HG03097 (cell line): ENCODE data around the gene COL5A2.

Experiments
- ATAC-seq: cut with Tn5 transposase; IDR thresholded peaks from one replicate; pipeline ENCODE4 v1.9.1; 2021; ENCODE audit not compliant: unreplicated experiment, low FRiP score

The COL5A2 gene

DNA sequence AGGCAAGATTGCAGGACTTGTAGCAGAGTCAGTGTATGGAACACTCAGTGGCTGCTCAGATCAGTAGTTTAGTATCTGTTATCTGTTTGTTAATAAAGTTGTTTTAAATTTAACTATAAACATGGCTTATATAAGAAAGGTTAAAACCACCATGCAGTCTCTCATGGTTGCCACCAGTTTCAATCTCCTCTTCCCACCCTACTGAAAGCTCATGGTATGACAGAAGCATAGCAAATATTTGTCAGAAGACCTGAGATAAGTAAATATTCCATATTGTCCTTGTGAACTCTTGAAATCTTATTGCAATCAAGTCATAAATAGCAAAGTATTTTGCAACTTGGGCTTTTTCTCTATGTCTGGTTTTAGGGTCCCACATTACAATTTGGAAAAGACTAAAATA, 2.1 kb upstream of the COL5A2 start:
- no peak for ATAC-seq

DNA sequence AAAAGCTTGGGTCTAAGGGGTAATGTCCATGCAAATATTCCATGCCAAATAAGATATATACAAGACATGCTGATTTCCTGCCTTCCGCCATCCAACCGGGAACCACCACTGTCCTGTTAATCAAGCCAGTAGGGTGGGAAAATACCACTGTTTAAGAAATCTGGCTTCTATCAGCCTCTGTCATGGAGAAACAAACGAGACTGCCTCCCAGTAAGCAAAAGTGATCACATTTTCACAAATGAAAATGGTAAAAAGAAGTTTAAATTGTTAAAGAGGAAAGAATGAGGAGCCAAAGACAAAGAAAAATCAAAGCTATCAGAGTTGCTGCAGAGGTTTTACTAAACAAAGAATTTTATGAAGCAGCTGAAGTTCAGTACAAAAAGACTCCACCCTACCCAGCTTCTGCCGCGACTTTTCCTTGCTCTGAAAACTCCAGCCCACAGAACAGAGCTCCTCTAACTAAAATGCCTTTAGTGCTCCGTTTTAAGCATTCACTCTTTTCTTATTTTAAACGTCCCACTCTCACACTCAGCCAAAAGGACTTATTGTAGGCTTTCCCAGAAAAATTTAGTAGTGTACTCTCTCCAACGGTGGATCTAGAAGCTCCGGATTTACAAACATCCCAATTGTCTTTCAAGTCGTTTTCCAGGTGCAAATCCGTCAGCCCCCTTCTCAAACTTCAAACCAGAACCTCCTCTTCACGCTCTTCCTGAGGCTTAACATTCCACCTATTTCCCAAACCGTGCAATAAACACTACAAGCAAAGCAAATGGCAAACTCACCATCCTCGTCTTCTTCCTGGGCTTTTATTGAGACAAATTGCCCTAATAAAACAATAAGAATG, 613 bp downstream of the COL5A2 start:
- no peak for ATAC-seq

- ATAC-seq = no peak
Observed at GRCh38 chr2:189178054-189178453, 1.5 kb downstream of the COL5A2 start.

GRCh38 chr2:189177251-189177840, 2.2 kb downstream of the COL5A2 start:
- ATAC-seq = no peak

DNA sequence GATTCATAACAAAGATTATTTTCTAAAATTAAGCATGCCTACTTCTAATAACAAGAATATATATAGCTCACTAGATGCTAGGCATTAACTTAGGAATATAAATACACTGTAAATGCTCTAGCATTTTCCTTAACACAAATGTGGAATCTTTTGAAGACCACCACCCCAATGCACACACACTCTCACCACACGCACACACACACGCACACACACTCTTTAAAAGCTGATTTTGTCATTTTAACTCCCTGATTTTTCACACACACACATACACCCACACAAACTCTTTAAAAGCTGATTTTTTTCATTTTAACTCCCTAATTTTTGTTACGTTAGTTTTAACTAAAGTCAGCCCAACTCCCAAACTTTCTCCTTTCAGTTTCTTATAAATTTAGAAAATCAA, 3.0 kb downstream of the COL5A2 start:
- no peak for ATAC-seq

DNA sequence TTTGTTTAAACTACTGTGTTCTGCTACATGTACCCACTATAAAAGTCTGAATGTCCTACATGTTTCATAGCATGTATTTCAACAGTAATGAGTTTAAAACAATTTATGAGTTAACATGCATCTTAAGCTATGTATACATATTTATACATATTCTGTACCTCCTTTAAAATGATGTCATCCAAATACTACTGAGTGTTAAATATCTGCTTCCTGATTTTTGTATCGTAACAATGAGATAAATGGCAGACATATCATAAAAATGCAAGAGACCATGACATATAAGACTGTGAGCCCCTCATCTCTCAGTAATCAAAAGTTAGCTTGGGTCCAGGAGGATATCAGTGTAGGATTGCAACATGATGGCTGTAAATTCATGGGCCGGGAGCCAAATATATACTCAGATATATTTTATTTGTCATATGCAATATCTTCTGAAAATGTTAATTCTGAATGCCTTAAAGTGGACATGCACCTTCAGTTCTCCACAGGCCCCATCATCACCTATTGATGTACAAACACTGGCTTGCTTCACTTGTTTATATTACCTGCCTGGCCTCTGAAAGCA, 3.6 kb downstream of the COL5A2 start:
- ATAC-seq = no peak

- ATAC-seq = no peak
Observed at GRCh38 chr2:189171956-189172609, 7.5 kb downstream of the COL5A2 start.

DNA sequence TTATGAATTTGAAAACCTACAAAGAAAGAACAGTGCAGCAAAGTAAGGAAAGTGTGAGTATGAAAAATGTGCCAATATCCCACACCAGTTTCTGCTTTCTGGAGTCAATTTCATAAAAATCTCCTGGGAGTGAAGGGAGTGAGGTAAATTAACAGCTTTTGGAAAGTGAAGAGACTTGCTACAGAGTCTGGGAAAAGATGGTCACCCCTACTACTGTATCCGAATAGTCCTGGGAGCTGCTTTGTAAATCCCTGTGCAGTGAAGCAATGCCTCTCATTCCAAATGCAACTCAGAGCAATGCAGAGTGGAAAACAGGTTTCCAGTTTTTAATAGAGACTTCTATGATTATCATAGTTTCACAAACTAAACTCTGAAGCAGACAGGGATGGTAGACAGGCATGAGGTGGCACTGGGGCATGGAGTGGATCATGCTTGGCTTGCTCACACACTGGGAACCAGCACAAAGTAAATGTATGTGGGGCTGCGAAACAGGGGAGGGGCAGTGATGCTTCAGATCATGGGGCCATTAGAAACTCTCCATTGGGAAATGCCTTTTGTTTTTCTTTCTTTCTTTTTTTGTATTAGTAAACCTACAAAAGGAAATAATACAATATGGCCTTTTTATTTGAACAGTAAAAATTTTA, 10.6 kb downstream of the COL5A2 start:
- no peak for ATAC-seq

DNA sequence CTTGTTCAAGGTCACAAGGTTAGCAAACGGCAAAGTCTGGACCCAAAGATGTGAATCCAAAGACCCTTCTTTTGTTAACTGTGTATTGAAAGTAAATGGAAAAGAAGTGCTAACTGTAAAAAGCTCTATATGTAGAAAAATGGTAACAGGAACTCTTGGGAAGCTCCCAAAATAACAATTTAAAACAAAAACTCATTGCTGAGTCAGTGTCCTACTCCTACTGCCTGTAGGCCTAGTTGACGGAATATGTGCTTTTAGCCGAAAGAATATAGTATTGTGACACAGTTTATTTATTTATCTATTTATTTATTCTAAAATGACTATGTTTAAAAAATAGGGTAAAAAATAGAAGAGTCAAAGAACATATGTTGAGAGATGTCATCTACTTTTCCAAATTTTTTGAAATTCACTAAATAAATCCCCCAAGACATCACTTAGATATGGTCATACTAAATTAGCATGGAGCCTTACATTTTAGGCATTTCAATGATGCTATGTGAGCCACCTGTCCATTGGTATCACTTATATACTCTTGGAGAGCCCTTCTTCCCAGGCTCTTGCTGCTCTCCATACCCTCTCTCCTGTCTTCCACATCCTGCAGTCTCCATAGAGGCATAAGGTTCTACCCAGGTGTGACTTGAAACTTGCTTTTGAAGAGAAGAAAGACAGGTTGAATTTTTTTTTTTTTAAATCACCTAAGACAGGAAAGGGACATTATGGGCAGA, 13.7 kb downstream of the COL5A2 start:
- ATAC-seq = no peak

DNA sequence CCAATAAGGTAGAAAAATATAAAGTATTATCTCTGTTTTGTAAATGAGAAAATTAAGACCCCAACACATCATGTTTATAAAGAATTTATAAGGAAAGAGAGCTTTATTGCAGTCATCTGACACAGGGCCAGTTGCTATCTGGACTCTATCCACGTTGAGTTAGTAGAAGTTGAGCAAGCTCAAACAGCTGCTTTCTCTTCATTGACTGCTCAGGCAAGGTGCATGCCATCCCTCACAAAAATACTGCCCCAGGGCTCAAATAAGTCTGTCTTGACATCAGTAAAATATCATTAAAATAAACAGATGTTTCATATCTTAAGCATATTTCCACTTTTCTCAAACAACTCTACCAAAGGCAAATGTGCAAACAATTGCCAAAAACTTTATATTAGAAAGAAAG, 14.8 kb downstream of the COL5A2 start:
- no peak for ATAC-seq

GRCh38 chr2:189163889-189164288, 15.7 kb downstream of the COL5A2 start:
- ATAC-seq = no peak

DNA sequence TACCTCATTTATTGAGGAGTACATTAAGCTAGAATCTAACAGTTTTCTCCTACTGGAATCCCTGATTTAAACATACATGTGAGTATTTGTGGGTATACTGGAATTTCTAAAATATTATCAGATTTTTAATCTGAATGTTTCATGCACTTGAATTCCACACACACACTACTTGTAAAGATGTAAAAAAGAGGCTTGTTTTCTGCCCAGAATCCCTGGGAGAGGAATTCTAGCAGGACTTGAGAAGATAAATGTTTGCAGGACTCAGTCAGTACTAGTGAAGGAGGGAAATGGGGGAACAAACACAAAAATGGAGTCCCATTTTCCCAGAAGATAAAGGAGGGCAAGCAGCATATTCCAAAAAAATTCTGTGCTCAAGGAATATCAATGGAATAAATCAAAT, 17.0 kb downstream of the COL5A2 start:
- no peak for ATAC-seq

DNA sequence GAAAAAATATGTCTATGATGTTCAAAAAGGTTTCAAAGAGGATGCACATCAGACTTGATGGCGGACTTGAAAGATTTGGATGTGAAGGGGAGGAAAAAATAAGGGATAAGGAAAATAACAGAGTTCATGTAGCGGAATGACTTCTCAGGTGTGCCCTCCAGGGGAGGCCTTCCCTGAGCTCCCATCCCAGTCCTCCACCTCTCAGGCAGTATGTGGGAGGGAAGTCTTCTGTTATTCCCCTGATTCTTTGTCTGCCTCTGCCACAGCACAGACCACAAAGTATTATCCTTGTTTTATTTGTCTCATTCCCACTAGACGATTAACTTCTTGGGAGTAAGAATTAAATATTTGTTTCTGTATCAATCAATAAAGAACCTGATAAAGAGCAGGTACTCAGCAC, 17.7 kb downstream of the COL5A2 start:
- ATAC-seq = no peak

- no peak for ATAC-seq
Observed at GRCh38 chr2:189159717-189160116, 19.8 kb downstream of the COL5A2 start.

DNA sequence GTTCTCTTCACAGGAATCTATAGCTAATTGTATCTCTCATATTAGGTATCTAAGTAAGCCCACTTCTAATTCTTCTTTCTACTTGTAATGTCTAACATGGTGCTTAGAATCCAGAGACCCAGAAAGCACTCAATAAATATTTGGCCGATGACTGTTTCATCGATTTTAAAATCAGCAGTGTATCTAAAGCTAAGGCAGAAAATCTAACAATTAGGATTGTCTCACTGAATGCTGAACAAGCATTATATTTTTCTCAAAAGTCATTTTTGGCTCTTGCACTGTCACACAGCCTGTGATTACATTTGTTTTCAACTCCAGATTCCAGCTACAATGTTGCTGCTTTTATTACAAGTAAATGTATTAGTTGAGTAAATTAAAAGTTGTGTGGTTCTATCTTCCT, 20.3 kb downstream of the COL5A2 start:
- ATAC-seq = no peak

DNA sequence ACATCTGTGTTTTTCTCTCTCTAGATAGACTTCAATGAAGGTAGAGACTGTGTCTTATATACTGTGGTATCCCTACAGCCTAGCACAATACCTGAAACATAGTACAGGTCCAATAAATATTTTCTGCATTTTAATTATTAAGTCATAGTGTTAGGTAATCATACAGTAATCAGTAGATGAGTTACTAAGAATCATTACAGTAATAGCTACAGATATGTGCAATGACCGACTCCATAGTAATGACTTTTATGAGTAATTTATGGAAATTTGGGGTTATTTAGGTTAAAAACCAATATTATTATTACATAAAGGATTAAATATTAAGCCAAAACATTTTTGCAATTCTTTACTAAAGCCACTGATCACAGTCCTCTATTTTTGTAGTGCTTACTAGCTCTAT, 21.6 kb downstream of the COL5A2 start:
- no peak for ATAC-seq

DNA sequence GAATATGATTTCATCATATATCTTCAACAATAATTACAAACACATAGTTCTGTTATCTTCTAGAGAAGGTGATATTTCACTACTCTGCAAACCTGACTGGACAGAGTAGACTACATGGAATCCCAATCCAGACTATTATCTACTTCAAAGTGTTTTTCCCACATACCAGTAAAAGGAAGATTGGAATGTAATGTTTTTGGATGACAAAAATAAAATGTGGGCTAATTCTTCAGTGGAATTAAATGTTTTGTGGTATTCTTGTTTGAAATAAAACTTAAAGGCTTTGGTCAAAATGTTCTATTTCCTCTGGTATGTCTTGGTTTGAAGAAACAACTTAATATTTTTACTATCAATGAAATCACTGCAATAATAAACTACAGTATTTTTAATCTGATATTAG, 22.1 kb downstream of the COL5A2 start:
- ATAC-seq = no peak

DNA sequence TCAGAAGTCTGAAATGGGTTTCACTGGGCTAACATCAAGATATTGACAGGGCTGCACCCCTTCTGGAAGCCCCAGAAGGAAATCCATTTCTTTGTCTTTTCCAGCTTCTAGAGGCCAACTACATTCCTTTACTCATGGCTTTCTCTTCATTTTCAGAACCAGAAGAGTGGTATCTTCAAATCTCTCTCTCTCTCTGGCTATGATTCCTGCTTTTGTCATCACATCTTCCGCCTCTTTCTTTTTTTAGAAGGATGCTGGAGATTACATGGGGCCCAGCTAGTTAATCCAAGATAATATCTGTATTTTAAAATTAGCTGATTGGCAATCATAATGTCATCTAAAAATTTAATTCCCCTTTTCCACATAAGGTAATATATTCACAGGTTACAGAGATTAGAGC, 23.8 kb downstream of the COL5A2 start:
- no peak for ATAC-seq

- ATAC-seq = no peak
Observed at GRCh38 chr2:189153619-189154018, 25.9 kb downstream of the COL5A2 start.

GRCh38 chr2:189152483-189152882, 27.1 kb downstream of the COL5A2 start:
- no peak for ATAC-seq
